Activated CD8-positive, alpha-beta memory T cell treated with anti-CD3 and anti-CD28 coated beads, Interleukin-2, amount 50 U/mL, for 24 hours (primary cell): ENCODE measurements around the gene RPS16.
A peak's percentile ranks its signal among the peaks of the same experiment; 100 is the strongest.

ENCODE experiments used
- DNase-seq: peaks from one replicate; pipeline ENCODE4 v3.0.0-alpha.2; 2020; ENCODE audit errors: extremely low read depth

Gene RPS16

DNA sequence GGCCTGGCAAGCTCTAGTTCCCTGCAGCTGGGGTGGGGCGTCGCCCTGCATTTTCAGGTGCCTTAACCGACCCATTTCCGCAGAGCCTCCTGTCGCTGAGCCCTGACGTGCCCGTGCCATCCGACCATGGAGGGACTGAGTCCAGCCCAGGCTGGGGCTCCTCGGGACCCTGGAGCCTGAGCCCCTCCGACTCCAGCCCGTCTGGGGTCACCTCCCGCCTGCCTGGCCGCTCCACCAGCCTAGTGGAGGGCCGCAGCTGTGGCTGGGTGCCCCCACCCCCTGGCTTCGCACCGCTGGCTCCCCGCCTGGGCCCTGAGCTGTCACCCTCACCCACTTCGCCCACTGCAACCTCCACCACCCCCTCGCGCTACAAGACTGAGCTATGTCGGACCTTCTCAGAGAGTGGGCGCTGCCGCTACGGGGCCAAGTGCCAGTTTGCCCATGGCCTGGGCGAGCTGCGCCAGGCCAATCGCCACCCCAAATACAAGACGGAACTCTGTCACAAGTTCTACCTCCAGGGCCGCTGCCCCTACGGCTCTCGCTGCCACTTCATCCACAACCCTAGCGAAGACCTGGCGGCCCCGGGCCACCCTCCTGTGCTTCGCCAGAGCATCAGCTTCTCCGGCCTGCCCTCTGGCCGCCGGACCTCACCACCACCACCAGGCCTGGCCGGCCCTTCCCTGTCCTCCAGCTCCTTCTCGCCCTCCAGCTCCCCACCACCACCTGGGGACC, 27.9 kb downstream of the RPS16 start:
- no peak for DNase-seq

DNA sequence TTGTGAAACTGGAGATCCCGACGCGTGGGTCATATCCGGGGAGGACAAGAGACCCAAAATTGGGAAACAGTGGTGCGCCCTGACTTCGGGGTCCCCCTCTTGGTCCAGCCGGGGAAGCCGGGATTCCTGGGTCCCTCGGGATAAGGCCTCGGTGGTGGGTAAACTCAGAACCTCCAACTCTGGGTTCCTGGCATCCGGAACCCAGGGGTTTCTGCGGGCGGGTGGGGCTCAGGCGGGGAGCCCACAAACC, 28.4 kb downstream of the RPS16 start:
- no peak for DNase-seq

DNA sequence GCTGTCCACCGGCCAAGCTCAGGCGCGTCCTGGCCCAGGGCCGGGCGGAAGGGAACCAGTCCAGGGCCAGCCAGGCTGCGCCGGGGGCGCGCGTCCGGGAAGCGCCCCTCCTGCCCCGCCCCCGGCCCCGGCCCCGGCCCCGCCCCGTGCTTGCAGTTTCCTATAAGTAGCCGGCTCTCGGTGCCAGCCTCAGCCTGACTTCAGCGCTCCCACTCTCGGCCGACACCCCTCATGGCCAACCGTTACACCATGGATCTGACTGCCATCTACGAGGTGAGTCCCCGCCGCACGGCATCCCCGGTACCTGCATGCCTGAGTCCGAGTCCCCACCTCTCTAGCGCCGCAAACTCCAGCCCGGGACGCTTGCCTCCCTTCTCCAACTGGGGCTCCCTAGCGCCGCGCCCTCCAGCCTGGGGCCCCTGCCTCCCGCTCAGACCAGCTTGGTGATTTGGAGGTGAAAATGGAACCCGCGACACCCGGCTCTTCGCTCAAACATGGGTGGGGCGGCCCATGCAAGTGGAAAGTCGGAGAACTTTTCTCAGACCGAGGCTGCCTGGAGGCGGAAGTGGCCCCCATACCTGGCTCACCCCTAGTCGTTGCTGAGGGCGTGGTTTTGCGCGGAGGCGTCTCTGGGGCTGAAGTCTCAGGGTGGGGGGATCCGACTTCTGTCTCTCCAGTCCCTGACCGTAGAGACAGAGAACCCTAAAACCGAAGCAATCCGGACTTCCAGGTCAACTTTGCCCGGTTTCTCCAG, 28.9 kb downstream of the RPS16 start, which contains the start of gene ZFP36:
Gene ZFP36 (plus strand): TSS at position 192 of the 754 bp plus-strand sequence. CDS start 58 bp downstream, at position 250.
- DNase-seq: no peak

DNA sequence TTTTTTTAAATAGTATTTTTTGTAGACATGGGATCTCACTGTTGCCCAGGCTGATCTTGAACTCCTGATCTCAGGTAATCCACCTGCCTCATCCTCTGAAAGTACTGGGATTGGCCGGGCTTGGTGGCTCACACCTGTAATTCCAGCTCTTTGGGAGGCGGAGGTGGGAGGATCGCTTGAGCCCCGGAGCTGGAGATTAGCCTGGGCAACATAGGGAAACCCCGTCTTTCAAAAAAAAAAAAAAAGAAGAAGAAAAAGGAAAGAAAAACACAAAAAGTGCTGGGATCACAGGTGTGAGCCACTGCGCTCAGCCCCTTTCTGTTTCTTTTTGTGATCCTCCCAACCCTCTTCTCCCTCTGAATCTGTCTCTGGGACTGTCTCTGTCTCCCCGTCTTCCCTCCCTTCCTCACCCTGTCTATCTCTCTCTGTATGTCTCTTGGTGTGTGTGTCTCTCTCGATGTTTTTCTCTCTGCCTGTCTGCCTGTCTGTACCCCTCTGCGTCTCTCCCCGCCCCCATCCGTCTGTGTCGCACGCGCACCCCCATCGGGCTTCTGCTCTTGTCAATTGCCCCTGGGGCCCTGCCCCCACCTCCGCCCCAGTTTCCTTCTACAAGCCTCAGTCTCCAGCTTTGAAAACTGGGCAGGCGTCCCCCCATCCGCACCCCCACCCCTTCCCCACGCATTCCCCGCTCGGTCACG, 29.6 kb downstream of the RPS16 start:
- DNase-seq: no peak

DNA sequence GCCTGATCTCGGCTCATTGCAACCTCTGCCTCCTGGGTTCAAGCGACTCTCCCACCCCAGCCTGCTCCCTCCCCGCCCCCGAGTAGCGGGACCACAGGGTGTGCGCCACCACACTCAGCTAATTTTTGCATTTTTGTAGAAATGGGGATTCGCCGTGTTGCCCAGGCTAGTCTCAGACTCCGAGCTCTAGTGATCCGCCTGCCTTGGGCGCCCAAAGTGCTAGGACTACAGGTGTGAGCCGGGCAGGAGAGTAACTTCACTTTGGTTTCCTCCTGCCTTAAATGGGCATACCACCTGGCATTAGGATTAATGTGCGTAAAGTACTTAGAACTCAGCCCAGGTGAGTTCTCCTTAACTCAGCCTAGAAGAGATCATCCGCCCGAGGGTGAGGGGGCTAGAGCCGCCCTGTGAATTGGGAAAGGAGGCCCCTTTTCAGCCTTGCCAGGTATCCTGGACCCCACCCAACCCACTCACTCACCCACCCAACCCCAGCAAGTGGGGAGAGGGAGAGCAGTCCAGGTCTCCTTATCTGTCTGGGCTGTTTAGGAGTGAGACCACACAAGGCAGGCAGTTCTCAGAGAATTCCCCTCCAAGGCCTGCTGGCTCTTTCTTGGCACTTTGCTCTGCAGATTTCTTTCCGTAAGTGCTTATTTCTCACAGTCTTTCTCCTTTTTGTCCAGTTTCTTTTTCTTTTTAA, 30.3 kb downstream of the RPS16 start:
- no peak for DNase-seq

DNA sequence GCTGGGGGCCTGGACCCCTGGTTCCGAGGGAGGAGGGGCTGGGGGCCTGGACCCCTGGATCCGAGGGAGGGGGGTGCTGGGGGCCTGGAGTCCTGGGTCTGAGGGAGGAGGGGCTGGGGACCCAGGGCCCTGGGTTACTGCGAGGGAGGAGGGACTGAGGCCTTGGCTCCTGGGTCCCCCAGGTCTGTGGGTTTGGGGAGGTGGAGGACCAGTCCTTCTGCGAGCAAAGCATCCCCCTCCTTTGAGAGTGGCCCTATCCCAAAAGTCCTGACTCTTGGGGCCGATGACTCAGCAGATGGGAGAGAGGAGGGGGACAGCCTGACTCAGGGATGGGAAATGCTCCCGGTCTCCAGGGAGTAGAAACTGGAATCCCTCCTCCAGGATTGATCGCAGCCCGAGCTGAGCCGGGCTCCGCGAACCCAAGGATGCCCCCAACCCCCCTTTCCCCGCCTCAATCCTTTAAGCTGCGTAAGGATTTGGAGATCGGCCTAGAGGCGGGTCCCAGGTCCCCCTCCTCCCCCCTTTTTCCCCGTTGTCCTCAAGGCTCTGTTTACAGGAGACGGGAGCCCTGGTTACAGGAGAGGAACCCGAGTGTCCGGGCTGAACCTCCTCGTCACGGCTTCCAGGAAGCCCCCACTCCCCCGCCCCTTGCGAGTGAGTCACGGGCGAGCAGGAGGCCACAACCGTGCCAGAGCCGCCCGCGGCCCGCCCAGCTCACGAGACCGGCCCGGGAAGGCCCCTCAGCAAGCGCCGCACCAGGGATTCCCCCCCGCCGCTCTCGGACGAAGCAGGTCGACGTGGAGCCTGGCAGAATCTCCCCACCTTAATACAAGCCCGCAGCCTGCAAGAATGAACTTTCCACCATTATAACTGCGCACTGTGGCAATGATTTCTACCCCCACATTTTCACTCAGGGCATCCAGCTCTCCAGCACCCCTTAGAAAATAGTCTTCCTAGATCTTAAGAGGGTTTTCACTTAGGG, 32.1 kb downstream of the RPS16 start:
- peak; percentile 87 for DNase-seq

DNA sequence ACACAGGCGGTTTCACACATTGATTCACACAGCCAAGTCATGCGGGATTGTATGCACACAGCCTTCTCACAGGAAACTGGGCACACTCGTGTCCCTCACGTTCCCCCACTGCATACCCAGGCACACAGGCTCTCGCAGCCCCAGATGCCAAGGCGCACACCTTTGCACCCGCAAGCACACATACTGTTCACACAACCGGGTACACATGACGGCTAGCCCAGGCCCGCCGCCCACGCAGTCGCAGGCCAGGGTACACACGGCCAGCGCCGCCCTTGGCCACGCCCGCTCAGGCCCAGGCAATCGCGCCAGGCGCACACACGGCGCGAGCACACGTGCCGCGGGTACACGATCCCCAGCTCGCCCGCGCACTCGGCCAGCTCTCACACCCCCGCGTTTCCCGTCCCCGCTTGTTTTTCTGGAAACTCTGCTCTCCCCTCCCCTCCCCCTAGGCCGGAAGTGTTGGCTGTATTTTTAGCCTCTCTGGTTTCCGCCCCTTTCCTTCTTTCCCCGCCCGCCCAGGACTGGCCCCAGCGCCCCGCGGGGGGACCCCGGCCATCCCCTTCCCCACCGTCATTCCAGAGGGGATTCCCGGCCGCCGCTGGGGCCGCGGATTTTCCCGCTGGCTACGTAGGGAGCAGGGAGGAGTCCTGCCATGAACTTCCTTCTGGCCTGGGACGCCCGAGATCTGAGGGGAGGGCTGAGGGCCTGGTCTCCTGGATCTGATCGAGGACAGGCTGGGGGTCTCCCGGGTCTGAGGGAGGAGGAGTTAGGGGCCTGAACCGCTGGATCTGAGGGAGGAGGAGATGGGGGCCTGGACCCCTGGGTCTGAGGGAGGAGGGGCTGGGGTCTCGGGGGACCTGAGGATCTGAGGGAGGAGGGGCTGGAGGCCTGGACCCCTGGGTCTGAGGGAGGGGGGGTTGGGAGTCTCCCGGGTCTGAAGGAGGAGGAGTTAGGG, 33.1 kb downstream of the RPS16 start:
- DNase-seq: no peak

DNA sequence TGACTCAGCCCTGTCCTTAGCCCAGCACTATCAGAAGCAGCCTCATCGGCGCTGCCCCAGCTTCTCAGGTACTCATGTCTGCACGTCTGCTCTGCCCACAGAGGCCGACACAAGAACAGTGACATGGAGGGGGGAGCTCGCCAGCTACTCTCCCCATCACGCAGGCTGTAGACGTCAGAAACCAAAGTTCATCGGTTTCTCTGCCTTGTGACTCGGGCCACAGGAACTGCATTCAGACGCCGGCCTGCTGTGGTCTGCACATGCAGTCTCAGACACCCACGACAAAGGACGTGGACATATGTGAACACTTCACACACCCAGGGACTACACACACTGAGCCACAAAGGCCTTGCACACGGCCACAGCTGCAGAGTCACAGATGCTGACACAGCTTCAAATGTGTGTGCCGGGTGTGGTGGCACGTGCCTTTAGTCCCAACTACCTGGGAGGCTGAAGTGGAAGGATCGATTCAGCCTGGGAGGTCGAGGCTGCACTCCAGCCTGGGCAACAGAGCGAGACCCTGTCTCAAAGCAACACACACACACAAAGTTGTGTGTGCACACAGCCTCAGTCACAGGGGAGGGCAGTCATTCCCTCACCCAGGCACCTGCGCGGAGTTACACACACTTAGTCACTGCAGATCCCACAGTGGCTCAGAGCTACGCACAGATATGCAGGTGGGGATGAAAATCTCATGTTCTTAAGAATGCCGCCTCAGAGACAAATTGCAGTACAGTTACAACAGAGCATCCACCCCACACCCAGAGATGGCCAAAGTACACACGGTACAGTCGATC, 34.0 kb downstream of the RPS16 start:
- DNase-seq: peak; percentile 71

DNA sequence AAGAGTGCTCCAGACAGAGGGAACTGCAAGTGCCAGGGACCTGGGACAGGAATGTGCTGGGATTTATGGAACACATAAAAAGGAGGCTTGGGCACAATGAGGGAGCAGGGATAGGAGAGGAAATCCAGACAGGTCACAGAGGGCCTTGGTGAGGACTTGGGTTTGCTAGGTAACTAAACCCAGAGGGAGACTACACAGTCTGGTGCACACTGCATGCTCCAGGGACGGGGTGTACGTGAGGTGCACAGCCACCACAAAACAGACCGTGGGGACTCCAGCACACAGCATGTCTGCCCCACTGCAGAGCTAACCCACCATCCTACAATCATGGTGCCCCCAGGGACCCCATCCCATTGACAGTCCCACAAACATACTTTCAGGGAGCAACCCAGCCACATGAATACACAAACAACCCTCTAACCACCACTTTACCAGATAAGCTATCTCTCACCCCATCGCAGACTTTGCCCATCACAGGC, 34.6 kb downstream of the RPS16 start:
- DNase-seq: no peak

DNA sequence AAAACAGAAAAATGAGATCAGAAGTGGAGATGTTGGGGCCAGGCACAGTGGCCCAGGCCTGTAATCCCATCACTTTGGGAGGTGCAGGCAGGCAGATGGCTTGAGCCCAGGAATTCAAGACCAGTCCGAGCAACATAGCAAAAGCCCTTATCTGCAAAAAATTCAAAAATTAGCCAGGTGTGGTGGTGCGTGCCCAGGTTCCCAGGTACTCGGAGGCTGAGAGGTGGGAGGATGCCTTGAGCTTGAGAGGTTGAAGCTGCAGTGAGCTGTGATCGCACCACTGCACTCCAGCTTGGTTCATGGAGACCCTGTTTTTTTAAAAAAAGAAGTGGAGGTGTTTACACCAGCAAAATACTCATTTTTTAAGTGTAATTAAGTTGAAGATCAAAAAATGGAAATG, 35.7 kb downstream of the RPS16 start:
- no peak for DNase-seq

DNA sequence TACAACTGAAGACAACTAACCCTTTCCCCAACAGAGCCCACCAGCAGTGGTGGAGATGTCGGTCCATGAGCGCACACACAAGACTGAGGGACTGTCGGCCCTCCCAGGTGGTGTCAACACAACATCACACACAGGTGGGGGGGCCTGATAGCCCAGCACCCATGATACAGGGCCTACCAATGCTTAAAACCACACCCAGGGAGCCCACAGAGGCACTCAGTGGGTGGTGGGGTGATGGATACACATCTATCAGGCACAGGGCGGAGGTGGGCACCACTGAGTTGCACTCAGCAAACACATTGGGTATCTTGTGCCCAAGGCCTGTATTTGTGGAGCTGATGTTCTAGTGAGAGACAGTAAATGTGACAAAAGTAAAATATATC, 36.1 kb downstream of the RPS16 start:
- no peak for DNase-seq

DNA sequence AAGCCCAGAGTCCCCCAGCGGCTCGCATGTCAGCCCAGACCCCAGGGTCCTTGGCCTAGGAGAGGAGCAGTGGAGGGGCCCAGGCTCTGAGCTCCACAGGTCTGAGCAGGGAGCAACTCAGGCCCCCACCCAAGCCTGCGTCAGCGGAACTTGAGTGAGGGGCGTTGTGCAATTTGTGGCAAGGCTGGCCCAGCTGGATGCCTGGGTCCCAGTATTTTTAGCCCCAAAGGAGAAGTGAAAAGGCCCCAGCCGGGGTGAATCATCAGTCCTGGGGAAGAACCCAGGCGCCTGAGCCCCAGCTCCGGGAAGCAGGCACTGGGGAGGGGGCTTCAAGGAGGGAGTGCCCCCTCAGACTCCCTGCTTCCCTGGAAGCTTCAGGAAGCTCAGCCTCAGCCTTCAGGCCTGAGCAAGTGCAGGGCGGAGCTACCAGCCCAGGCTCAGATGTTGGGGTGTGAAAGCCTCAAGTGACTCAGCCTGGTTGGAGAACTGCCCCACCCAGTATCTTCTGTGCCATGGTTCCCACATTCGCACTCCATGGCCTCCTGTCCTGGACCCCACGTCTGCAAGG, 37.4 kb downstream of the RPS16 start:
- DNase-seq: no peak

DNA sequence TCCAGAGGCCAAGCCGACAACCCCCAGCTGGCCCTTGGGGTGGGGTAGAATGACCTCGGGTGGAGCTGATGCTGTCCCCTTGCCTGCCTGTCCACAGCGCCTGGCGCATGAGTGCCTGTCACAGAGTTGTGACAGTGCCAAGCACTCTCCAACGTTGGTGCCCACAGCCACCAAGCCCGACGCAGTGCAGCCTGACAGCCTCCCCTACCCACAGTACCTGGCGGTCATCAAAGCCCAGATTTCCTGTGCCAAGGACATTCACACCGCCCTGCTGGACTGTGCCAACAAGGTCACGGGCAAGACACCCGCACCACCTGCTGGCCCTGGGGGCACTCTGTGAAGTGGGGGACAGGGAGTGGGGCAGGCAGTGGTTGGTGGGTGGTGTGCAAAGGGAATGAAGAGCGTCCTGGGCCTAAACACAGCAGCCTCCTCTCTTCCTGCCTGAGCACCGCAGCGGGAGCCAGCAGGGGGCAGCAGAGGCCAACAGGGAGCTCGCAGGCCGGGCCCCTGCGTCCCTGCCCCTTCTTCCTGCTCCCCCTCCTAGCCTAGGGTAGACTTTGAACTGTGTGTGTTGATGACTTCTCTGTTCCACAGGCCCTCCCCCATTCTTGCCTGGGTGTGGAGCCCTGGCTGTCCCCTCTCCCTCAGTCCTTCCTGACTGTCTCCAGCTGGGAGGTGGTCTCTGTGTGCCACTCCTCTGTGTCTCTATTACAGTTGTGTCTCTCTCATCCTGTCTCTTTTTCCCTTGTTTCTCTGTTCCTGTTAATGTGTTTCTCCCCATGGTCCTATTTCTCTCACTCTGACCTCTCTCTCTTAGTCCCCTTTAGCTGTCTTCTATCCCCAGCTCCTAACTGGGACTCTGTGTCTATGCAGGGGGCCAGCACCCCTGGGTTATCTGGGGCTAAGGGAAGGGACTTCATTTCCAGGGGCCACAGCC, 38.1 kb downstream of the RPS16 start:
- DNase-seq: peak; percentile 81

DNA sequence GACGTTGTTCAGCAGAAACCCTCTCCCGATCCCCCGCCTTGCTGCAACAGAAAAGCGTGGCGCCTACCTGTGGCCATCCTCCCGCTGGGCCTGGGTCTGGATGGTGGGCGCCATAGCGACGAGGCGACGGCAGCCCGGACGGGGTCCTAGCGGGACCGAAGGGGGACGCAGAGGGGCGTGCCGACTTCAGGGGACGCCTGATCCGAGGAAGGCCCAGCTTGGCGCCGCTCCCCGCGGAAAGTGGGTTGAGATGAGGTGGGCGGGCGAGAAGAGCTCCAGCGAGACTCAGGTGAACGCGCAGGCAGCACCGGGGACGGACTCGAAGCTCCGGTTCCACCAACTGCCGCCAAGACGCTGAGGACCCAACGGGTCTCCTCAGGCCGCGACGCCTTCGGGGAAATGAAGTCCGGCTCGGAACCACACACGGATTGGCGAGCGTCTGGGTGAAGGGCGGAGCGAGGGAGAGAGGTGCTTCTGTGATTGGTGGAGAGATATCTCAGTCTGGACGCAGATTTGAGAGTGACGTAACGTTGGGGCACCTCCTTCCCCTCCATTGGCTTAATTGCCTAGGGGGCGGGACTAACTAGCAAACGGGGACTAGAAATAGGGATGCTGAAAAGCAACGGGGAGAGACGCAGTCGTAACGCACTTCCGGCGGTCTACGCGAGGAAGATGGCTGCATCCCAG, 44.9 kb downstream of the RPS16 start, which contains the start of the genes MED29 and PAF1:
Gene MED29 (plus strand): TSS at position 628 of the 687 bp plus-strand sequence. CDS start 45 bp downstream, at position 673.
Gene PAF1 (minus strand): TSS at position 356 of the 687 bp plus-strand sequence. CDS start 242 bp downstream, at position 114.
- peak; percentile 88 for DNase-seq

DNA sequence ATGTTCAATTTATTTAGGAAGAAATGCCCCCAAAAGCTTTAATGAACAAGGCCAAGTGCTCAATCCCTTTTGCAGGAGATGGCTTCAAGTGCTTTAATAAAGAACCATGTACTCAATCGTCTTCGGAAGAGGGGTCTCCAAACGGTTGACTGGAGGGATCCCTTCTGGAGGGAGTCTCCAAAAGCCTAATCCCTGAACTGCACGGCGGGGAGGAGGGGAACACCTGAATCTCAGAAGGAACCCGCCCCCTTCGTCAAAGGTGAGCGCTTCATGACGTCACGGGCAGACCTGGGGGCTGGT, 45.3 kb downstream of the RPS16 start:
- DNase-seq: no peak

DNA sequence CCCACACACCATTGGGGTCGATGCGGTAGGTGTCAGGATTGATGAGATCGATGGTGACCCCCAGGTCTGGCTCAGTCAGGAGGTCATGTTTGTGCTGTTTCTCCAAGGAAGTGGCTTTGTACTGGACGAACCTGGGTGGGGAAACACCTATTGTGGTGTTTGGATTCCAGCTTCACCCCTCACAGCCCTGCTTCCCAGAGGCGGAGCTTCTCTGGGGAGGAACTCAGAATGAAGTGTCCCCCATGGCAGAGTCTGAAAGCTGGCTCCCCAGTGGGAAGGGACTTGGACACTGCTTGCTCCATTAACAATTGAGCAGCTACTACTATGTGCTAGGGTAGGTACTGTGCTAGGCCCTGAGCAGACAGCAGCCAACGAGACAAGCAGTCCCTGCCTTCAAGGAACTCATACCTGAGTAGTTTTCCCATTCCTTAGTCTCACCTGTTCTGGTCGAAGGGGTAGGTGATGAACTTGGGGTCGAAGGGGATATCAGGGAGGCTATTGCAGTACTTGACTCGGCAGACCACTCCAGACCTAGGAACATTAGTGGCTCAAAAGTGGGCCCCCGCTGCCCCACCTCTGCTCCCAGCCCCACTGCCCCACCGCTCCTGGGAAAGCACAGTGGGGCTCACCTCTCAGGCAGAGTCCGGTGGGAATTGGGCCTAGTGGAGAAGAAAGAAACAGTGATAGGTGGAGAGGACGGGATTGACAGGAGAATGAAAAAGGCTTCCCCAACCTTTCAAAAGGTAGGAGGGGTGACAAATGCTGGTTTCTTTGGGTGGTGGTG, 45.9 kb downstream of the RPS16 start:
- no peak for DNase-seq
